Cardiac muscle cell (in vitro differentiated cells and primary cell): Measurements from ENCODE around the gene SH3BGRL2. TPM values are rescaled to one million over a fixed set of nuclear protein-coding genes. Genes with fewer than 3 reads are reported as not detected.
"Not testable (repeated sequence)": the region's sequence is repeated elsewhere in the genome, so short reads cannot be mapped to it uniquely, and the experiment has no call there.

ENCODE experiments used
- DNase-seq, 2 donors: peaks; one replicate each; pipeline versions ENCODE4 v3.0.0 to v3.0.0-alpha.2; 2010 to 2017; ENCODE audit warnings: low read depth in 1 of 2, low spot score in 1 of 2
- H3K27ac ChIP-seq: fragments of 200-600 bp; sonication (generic); 2 replicates; pipeline ENCODE4 v1.5.1; 2016
- H3K27me3 ChIP-seq: fragments of 200-600 bp; sonication (generic); 2 replicates; pipeline ENCODE4 v1.6.0; 2016; ENCODE audit warnings: control low read depth
- H3K36me3 ChIP-seq: fragments of 200-600 bp; sonication (generic); 2 replicates; pipeline ENCODE4 v1.5.1; 2016; ENCODE audit warnings: control low read depth
- H3K4me1 ChIP-seq: fragments of 200-600 bp; sonication (generic); 2 replicates; pipeline ENCODE4 v1.8.1; 2017; ENCODE audit warnings: low read depth, mild to moderate bottlenecking, mixed run types
- H3K4me3 ChIP-seq: fragments of 200-600 bp; sonication (generic); 2 replicates; pipeline ENCODE4 v1.5.1; 2016; ENCODE audit warnings: mild to moderate bottlenecking
- H3K9me3 ChIP-seq: fragments of 200-600 bp; sonication (generic); 2 replicates; pipeline ENCODE4 v1.5.1; 2017; ENCODE audit warnings: low read depth, mild to moderate bottlenecking, control low read depth
- polyA plus RNA-seq: library from polyadenylated mRNA; unstranded; fragments of >200 nt; fragmentation: Nextera tagmentation; extraction: Ambion mirVana; gene quantifications from 2 replicates; pipeline ENCODE4 v1.2.1, GENCODE V29; 2016
- total RNA-seq: library from RNA; depleted of rRNA; stranded (reverse); fragments of >200 nt; gene quantifications from 2 replicates; pipeline ENCODE4 v1.2.3, GENCODE V29; 2016
- TF ChIP-seq, protein P1 (sequence below): IDR thresholded peaks from 2 replicates; pipeline ENCODE4 v1.5.1; 2012; ENCODE audit warnings: low read depth, mild to moderate bottlenecking, low read length

SH3BGRL2 gene
- total and polyA plus RNA-seq, 2 experiments from 2014 or later, result 21.7 to 36.1 TPM

DNA sequence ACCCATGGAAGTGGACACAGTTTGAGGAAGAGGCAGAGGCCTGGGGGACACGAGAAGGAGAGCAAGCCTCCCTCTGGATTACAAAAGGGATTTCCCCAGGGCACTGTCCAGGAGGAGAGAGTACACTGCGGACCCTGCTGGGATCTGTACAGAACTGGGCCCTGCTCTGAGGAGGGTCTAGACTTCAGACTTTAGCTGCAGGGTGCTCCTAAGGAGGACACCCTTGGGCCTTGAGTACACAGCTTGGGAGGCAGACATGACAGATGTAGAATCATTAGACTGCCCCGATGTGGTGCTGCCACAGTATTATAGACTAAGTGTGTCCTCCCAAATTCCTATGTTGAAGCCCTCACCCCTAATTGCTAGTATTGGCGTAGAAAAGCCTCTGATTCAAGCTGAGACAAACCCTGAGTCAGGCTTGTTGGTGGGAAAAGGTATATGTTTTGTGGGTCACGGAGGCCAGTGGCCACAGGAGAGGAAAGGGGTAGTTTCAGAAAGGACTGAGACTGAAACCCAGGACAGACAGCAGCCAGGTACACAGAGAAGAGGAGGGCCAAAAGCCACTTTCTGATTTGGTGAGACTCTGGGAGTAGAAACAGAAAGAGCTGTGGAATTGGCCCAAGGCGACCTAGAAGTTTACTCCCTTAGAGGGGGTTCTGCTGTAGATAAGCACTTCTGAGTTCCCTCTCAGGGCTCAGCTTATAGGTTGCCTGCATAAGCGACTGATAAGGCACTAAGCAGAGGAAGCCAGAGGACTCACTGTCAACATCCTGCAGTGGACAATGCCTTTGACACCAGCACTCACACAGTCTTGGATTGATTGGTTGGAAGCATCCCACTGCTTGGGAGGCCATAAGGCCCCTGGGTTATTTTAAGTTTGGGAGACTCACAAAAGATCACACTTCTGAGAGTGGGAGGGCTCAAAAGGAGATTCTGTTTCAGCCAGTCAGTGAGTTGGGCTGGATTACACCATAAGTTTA is 16.5 kb upstream of the SH3BGRL2 start:
- peak overlapping the region; percentile 85 for H3K27ac ChIP-seq
- H3K4me3 ChIP-seq, result no peak overlapping the region
- DNase-seq, result peak in 1 of 2 donors; percentile 52
- peaks cover 15% of the 10 kb centered on the region for H3K4me1 ChIP-seq
- TF ChIP-seq, protein P1, sequence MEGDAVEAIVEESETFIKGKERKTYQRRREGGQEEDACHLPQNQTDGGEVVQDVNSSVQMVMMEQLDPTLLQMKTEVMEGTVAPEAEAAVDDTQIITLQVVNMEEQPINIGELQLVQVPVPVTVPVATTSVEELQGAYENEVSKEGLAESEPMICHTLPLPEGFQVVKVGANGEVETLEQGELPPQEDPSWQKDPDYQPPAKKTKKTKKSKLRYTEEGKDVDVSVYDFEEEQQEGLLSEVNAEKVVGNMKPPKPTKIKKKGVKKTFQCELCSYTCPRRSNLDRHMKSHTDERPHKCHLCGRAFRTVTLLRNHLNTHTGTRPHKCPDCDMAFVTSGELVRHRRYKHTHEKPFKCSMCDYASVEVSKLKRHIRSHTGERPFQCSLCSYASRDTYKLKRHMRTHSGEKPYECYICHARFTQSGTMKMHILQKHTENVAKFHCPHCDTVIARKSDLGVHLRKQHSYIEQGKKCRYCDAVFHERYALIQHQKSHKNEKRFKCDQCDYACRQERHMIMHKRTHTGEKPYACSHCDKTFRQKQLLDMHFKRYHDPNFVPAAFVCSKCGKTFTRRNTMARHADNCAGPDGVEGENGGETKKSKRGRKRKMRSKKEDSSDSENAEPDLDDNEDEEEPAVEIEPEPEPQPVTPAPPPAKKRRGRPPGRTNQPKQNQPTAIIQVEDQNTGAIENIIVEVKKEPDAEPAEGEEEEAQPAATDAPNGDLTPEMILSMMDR, result no peak
- H3K9me3 ChIP-seq, result no peaks in the 10 kb centered on the region
- H3K27me3 ChIP-seq, result no peaks in the 10 kb centered on the region
- no peaks in the 10 kb centered on the region for H3K36me3 ChIP-seq

DNA sequence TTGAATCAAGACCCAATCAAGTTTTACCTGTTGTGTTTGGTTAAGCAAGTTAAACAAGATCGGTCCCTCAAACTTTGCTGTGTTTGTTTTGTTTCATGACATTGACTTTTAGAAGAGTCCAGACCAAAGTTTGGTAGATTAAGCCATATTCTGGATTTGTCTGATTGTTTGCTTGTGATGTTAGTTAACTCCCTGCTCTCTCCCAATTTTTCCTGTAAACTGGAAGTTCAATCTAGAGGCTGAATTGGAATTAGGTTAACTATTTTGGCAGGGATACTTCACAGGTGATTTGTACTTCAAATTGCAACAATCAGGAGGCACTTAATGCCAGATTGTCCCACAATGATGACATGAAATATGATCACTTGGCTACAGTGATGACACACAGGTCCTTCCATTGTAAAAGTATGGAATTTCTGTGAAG is 13.6 kb upstream of the SH3BGRL2 start:
- Histone ChIP-seq H3K4me3 (no peak overlapping the region), H3K36me3 (no peaks in the 10 kb centered on the region), H3K27me3 (no peaks in the 10 kb centered on the region), H3K4me1 (peaks cover 12% of the 10 kb centered on the region), H3K9me3 (no peaks in the 10 kb centered on the region), H3K27ac (no peak overlapping the region)
- TF ChIP-seq, protein P1, result no peak
- no peak for DNase-seq

DNA sequence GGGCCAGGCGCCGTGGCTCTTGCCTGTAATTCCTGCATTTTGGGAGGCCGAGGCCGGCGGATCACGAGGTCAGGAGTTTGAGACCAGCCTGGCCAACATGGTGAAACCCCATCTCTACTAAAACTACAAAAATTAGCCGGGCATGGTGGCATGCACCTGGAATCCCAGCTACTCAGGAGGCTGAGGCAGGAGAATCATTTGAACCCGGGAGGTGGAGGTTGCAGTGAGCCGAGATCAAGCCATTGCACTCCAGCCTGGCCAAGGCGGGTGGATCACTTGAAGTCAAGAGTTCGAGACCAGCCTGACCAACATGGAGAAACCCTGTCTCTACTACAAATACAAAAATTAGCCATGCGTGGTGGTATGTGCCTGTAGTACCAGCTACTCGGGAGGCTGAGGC is 12.7 kb upstream of the SH3BGRL2 start:
- not testable (repeated sequence) for H3K9me3 ChIP-seq, H3K4me3 ChIP-seq, H3K36me3 ChIP-seq, H3K27ac ChIP-seq, H3K27me3 ChIP-seq, DNase-seq
- peaks cover 12% of the 10 kb centered on the region for H3K4me1 ChIP-seq

DNA sequence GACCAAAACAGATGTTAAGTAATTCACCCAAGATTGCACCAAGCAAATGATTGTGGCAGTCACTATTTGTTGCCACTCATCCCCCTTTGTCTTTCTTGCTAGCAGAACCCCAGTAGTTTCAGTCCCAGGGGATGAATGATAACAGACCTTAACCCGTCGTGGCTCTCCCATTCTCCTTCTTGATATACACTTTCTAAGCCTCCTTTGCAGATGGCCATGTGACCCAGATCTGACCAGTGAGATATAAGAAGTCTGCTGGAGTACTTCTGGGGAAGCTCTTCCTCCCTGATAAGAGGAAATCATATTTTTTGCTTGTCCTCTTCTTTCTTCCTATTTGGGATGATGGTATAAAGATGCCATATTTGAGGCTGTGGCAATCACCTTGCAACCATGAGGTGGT is 9.6 kb upstream of the SH3BGRL2 start:
- Histone ChIP-seq H3K27me3 (no peaks in the 10 kb centered on the region), H3K27ac (no peak overlapping the region), H3K4me1 (no peaks in the 10 kb centered on the region), H3K4me3 (no peak overlapping the region), H3K9me3 (no peaks in the 10 kb centered on the region), H3K36me3 (no peaks in the 10 kb centered on the region)
- TF ChIP-seq, protein P1, result no peak
- DNase-seq, result no peak

DNA sequence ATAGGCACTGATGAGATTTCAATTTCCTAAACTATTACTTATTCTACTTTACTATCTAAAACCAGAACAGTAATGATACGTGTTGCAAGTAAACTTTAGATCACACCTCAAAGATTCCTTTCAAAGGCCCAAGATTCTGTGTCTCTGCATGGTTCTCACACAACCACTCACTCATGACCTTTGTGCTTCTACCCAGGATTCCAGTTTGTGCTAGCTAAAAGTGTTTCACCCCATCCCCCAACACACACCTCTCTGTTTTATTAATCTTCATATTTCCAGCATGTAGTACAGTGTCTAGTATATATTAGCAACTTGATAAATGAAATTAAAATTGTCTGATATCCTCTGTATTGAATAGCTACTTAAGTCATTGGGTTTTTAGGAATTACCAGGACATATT is 8.8 kb upstream of the SH3BGRL2 start:
- TF ChIP-seq, protein P1, result no peak
- no peaks in the 10 kb centered on the region for H3K9me3 ChIP-seq
- no peaks in the 10 kb centered on the region for H3K27me3 ChIP-seq
- H3K36me3 ChIP-seq, result no peaks in the 10 kb centered on the region
- H3K4me1 ChIP-seq, result no peaks in the 10 kb centered on the region
- no peak for DNase-seq
- no peak overlapping the region for H3K4me3 ChIP-seq
- no peak overlapping the region for H3K27ac ChIP-seq

DNA sequence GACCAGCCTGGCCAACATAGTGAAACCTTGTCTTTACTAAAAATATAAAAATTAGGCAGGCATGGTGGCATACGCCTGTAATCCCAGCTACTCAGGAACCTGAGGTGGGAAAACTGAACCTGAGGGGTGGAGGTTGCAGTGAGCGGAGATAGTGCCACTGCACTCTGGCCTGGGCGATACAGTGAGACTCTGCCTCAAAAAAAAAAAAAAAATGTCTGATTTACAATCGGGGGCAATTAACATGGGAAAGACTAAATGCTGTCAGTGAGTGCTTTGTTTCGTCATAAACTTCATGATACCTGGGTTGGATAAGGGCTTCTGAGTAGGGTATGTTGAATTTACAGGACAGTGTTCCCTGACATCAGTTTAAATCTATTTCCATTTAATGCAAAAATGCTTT is 8.0 kb upstream of the SH3BGRL2 start:
- H3K4me1 ChIP-seq, result no peaks in the 10 kb centered on the region
- no peak for DNase-seq
- H3K27ac ChIP-seq, result no peak overlapping the region
- TF ChIP-seq, protein P1, result no peak
- H3K27me3 ChIP-seq, result no peaks in the 10 kb centered on the region
- H3K4me3 ChIP-seq, result no peak overlapping the region
- H3K9me3 ChIP-seq, result no peaks in the 10 kb centered on the region
- no peaks in the 10 kb centered on the region for H3K36me3 ChIP-seq
